H9 (cell line): ENCODE measurements around the gene CDH13. TPM values are rescaled to one million over a fixed set of nuclear protein-coding genes. Genes with fewer than 3 reads are reported as not detected.

Experiments
- DNase-seq: peaks from one replicate; pipeline ENCODE4 v3.0.0-alpha.2; 2017
- H2AFZ ChIP-seq: one replicate; pipeline ENCODE4 v1.6.1; 2013; ENCODE audit warnings: mild to moderate bottlenecking, low read length, control low read depth, moderate library complexity
- H2AK5ac ChIP-seq: 2 replicates; pipeline ENCODE4 v1.6.1; 2013; ENCODE audit warnings: low read length, control low read depth, mixed read lengths; ENCODE audit not compliant: insufficient read length
- H2BK120ac ChIP-seq: one replicate; pipeline ENCODE4 v1.6.1; 2013; ENCODE audit warnings: low read depth, mild to moderate bottlenecking, low read length, control low read depth, inconsistent platforms; ENCODE audit not compliant: poor library complexity, severe bottlenecking
- H2BK12ac ChIP-seq: 2 replicates; pipeline ENCODE4 v1.6.1; 2013; ENCODE audit warnings: low read length, control low read depth, mixed read lengths, low read depth; ENCODE audit not compliant: insufficient read length
- H2BK15ac ChIP-seq: 2 replicates; pipeline ENCODE4 v1.6.1; 2013; ENCODE audit warnings: low read depth, low read length, control low read depth
- H2BK20ac ChIP-seq: one replicate; pipeline ENCODE4 v1.6.1; 2013; ENCODE audit warnings: low read depth, mild to moderate bottlenecking, low read length, control low read depth, inconsistent platforms; ENCODE audit not compliant: poor library complexity, severe bottlenecking
- H2BK5ac ChIP-seq: 2 replicates; pipeline ENCODE4 v1.6.1; 2013; ENCODE audit warnings: low read length, control low read depth, mixed read lengths; ENCODE audit not compliant: insufficient read length
- H3K14ac ChIP-seq: 2 replicates; pipeline ENCODE4 v1.6.1; 2013; ENCODE audit warnings: low read length, control low read depth; ENCODE audit not compliant: insufficient read depth
- H3K18ac ChIP-seq: 2 replicates; pipeline ENCODE4 v1.6.1; 2013; ENCODE audit warnings: low read depth, mild to moderate bottlenecking, mixed read lengths, low read length, control low read depth; ENCODE audit not compliant: insufficient read length
- H3K23ac ChIP-seq: 2 replicates; pipeline ENCODE4 v1.6.1; 2013; ENCODE audit warnings: low read length, control low read depth, mixed read lengths, low read depth; ENCODE audit not compliant: insufficient read length
- H3K23me2 ChIP-seq: 2 replicates; pipeline ENCODE4 v1.6.1; 2013; ENCODE audit warnings: low read depth, mild to moderate bottlenecking, mixed read lengths, low read length, control low read depth; ENCODE audit not compliant: insufficient read length, poor library complexity, severe bottlenecking
- H3K27ac ChIP-seq: 2 replicates; pipeline ENCODE4 v1.5.1; 2013; ENCODE audit warnings: low read length, control low read depth, mixed read lengths, low read depth; ENCODE audit not compliant: insufficient read length
- H3K27me3 ChIP-seq: 2 replicates; pipeline ENCODE4 v1.6.1; 2013; ENCODE audit warnings: low read length, control low read depth, inconsistent platforms; ENCODE audit not compliant: insufficient read depth
- H3K4ac ChIP-seq: 2 replicates; pipeline ENCODE4 v1.6.1; 2013; ENCODE audit warnings: low read depth, mild to moderate bottlenecking, control low read depth, inconsistent platforms, low read length, moderate library complexity
- H3K4me1 ChIP-seq: 2 replicates; pipeline ENCODE4 v1.6.1; 2013; ENCODE audit warnings: low read length, control low read depth, inconsistent platforms; ENCODE audit not compliant: insufficient read depth
- H3K4me2 ChIP-seq: 2 replicates; pipeline ENCODE4 v1.6.1; 2013; ENCODE audit warnings: low read length, control low read depth, mixed read lengths; ENCODE audit not compliant: insufficient read length, insufficient read depth
- H3K56ac ChIP-seq: 2 replicates; pipeline ENCODE4 v1.6.1; 2013; ENCODE audit warnings: low read depth, mild to moderate bottlenecking, mixed read lengths, low read length, control low read depth; ENCODE audit not compliant: insufficient read length
- H3K79me1 ChIP-seq: 2 replicates; pipeline ENCODE4 v1.6.1; 2013; ENCODE audit warnings: low read depth, mild to moderate bottlenecking, moderate library complexity, low read length, control low read depth, inconsistent platforms; ENCODE audit not compliant: insufficient read depth, poor library complexity, severe bottlenecking
- H3K79me2 ChIP-seq: 2 replicates; pipeline ENCODE4 v1.6.1; 2013; ENCODE audit warnings: low read length, control low read depth, inconsistent platforms; ENCODE audit not compliant: insufficient read depth
- H3K9ac ChIP-seq: 2 replicates; pipeline ENCODE4 v1.6.1; 2013; ENCODE audit warnings: low read length, control low read depth, mixed read lengths; ENCODE audit not compliant: insufficient read length; ENCODE audit errors: extremely low read depth
- H3K9me3 ChIP-seq: one replicate; pipeline ENCODE4 v1.6.1; 2013; ENCODE audit warnings: low read depth, low read length, inconsistent platforms; ENCODE audit not compliant: control insufficient read depth
- H3T11ph ChIP-seq: one replicate; pipeline ENCODE4 v1.6.1; 2013; ENCODE audit warnings: mild to moderate bottlenecking, low read length, control low read depth, inconsistent platforms
- H4K20me1 ChIP-seq: one replicate; pipeline ENCODE4 v1.6.1; 2013; ENCODE audit not compliant: control insufficient read depth, insufficient read length, insufficient read depth
- H4K5ac ChIP-seq: 2 replicates; pipeline ENCODE4 v1.6.1; 2013; ENCODE audit warnings: low read depth, mild to moderate bottlenecking, mixed read lengths, low read length, control low read depth; ENCODE audit not compliant: insufficient read length
- H4K8ac ChIP-seq: replicated peaks from 2 replicates; pipeline ENCODE4 v1.6.1; 2013; ENCODE audit warnings: low read length, control low read depth, mixed read lengths, low read depth; ENCODE audit not compliant: insufficient read length
- H4K91ac ChIP-seq: 2 replicates; pipeline ENCODE4 v1.6.1; 2013; ENCODE audit warnings: low read depth, mild to moderate bottlenecking, moderate library complexity, mixed read lengths, low read length, control low read depth; ENCODE audit not compliant: insufficient read length
- H3K27ac Mint-ChIP-seq, 3 experiments: 2 replicates in 2 of 3; 3 replicates in 1 of 3; pipeline ENCODE4 v1.8.0; 2020 to 2021; ENCODE audit warnings: mixed read lengths in 3 of 3, mild to moderate bottlenecking in 1 of 3, moderate library complexity in 1 of 3
- H3K27me3 Mint-ChIP-seq: 2 replicates; pipeline ENCODE4 v1.8.0; 2021; ENCODE audit warnings: low read depth, mild to moderate bottlenecking, moderate library complexity, mixed read lengths
- H3K36me3 Mint-ChIP-seq, 3 experiments: 2 replicates in 2 of 3; 3 replicates in 1 of 3; pipeline ENCODE4 v1.8.0; 2020 to 2021; ENCODE audit warnings: low read depth in 3 of 3, mixed read lengths in 3 of 3; ENCODE audit not compliant: insufficient read depth in 1 of 3
- H3K4me1 Mint-ChIP-seq, 2 experiments: 2 replicates each; pipeline ENCODE4 v1.8.0; 2020; ENCODE audit warnings: mixed read lengths in 2 of 2
- H3K4me3 Mint-ChIP-seq, 2 experiments: 2 replicates in 1 of 2; 3 replicates in 1 of 2; pipeline ENCODE4 v1.8.0; 2020 to 2021; ENCODE audit warnings: mild to moderate bottlenecking in 2 of 2, mixed read lengths in 2 of 2, moderate library complexity in 1 of 2
- H3K9me3 Mint-ChIP-seq, 2 experiments: 2 replicates in 1 of 2; 3 replicates in 1 of 2; pipeline ENCODE4 v1.8.0; 2020; ENCODE audit warnings: mild to moderate bottlenecking in 2 of 2, mixed read lengths in 2 of 2, moderate library complexity in 1 of 2
- WGBS: extraction: QIAGEN DNeasy Blood & Tissue Kit; methylation state at CpG from one replicate; pipeline ENCODE4 v1.1.7; 2013; ENCODE audit warnings: missing lambda C conversion rate, low lambda C conversion rate, mixed read lengths; ENCODE audit not compliant: insufficient read length; ENCODE audit errors: extremely low coverage; 5-methylcytosine and 5-hydroxymethylcytosine counted together
- total RNA-seq: library from RNA; stranded (reverse); gene quantifications from 2 replicates; pipeline ENCODE4 v1.2.1, GENCODE V29; 2021
- TF ChIP-seq, protein P1 (sequence below): fragments of 200-600 bp; sonication (generic); conservative IDR thresholded peaks from 3 replicates; pipeline ENCODE4 v1.8.0; 2021; ENCODE audit warnings: antibody characterized with exemption, mild to moderate bottlenecking

CDH13 gene
- total RNA-seq, 1 experiment from 2014 or later: 1.5 TPM

DNA sequence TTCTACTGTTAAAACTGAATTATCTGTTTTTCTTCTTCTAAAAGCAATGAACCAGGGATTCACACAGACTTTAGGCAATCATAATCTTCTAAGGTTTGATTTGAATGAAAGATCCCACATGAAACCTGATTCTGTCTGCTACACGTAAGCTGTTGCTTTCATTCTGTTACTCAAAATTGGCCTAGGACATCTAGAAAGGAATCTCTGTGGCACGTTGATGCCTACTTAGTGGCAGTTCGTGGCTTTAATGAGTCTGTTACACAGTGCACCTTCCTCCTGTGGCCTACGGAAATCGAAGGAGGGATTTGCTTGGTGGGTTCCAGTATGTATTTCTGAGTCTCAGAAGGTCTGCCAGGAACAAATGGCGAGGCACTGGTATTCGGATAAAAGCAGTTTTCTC lies 691.6 kb downstream of the CDH13 start:
- TF ChIP-seq, protein P1, sequence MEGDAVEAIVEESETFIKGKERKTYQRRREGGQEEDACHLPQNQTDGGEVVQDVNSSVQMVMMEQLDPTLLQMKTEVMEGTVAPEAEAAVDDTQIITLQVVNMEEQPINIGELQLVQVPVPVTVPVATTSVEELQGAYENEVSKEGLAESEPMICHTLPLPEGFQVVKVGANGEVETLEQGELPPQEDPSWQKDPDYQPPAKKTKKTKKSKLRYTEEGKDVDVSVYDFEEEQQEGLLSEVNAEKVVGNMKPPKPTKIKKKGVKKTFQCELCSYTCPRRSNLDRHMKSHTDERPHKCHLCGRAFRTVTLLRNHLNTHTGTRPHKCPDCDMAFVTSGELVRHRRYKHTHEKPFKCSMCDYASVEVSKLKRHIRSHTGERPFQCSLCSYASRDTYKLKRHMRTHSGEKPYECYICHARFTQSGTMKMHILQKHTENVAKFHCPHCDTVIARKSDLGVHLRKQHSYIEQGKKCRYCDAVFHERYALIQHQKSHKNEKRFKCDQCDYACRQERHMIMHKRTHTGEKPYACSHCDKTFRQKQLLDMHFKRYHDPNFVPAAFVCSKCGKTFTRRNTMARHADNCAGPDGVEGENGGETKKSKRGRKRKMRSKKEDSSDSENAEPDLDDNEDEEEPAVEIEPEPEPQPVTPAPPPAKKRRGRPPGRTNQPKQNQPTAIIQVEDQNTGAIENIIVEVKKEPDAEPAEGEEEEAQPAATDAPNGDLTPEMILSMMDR: no peak
- H2BK15ac ChIP-seq: no peak overlapping the region
- H3K4ac ChIP-seq: no peak overlapping the region

More for the DNA sequence above, 691.6 kb downstream of the CDH13 start:
- Histone ChIP-seq H3K27me3 (no peaks in the 10 kb centered on the region), H4K8ac (no peak overlapping the region), H2BK12ac (no peak overlapping the region), H3K4me2 (no peak overlapping the region), H2AK5ac (no peak overlapping the region), H2BK5ac (no peak overlapping the region), H4K20me1 (no peaks in the 10 kb centered on the region), H3K9me3 (no peaks in the 10 kb centered on the region), H3K18ac (no peak overlapping the region), H3K9ac (no peak overlapping the region), H3T11ph (no peak overlapping the region), H3K56ac (no peak overlapping the region), H3K4me1 (no peaks in the 10 kb centered on the region), H3K79me1 (no peaks in the 10 kb centered on the region), H2BK20ac (no peak overlapping the region), H3K14ac (no peak overlapping the region), H3K23ac (no peak overlapping the region), H3K79me2 (no peaks in the 10 kb centered on the region), H3K23me2 (no peaks in the 10 kb centered on the region), H4K5ac (no peak overlapping the region), H4K91ac (no peak overlapping the region), H2BK120ac (no peak overlapping the region), H2AFZ (no peak overlapping the region), H3K27ac (no peak overlapping the region)
- Mint-ChIP-seq H3K4me1 (no peaks in the 10 kb centered on the region), H3K4me3 (no peak overlapping the region), H3K27ac (no peak overlapping the region), H3K36me3 (no peaks in the 10 kb centered on the region), H3K27me3 (no peaks in the 10 kb centered on the region), H3K9me3 (no peaks in the 10 kb centered on the region)
- WGBS: no CpG with 5 or more reads among the region's 7 CpGs
- no peak for DNase-seq
